Measurements from ENCODE around the gene PCMTD2.

DNA sequence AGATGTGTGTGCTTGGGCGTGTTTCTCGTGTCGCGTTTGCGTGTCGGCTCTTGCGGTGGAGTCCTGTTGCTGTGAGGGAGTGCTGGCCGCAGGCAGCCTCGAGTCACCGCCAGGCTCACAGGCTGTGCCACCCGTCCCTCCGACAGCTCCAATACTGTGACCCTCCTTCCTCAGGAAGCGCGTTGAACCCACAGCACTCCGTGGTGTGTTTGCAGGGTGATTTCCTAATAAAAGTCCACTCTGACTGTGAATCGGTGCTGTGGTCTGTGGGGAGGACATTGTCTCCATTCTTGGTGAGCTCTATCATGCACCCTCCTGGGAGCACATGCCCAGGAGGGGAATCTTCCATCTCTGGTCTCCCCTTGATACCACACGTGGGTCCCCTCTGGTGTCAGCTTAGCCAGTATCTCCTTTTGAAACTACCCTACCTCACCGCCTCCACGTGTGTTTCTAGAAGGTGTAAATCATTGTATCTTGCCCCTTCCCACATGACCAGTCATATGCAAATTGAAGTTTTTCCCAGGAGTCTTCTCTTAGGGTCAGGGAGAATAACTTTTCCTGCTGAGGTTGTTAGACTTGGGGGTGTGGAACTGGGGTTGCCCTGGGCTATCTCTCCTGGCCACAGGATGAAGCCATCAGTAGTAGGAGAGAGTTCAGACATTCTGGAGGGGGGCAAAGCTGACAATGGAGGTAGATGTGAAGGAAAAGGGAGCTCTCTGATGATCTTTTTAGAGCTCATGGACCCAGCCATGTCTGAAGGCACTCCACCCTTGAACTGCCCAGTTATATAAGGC is 13.3 kb upstream of the PCMTD2 start:
- TF ChIP-seq EZH2phosphoT487 (IDR thresholded peaks at IDR 0.05; ENCODE audit: borderline replicate concordance, low read depth, low read length): no peak
- TF ChIP-seq, protein P1, sequence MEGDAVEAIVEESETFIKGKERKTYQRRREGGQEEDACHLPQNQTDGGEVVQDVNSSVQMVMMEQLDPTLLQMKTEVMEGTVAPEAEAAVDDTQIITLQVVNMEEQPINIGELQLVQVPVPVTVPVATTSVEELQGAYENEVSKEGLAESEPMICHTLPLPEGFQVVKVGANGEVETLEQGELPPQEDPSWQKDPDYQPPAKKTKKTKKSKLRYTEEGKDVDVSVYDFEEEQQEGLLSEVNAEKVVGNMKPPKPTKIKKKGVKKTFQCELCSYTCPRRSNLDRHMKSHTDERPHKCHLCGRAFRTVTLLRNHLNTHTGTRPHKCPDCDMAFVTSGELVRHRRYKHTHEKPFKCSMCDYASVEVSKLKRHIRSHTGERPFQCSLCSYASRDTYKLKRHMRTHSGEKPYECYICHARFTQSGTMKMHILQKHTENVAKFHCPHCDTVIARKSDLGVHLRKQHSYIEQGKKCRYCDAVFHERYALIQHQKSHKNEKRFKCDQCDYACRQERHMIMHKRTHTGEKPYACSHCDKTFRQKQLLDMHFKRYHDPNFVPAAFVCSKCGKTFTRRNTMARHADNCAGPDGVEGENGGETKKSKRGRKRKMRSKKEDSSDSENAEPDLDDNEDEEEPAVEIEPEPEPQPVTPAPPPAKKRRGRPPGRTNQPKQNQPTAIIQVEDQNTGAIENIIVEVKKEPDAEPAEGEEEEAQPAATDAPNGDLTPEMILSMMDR (conservative IDR thresholded peaks at IDR 0.05; ENCODE audit: low read length): no peak

Data from OCI-LY7 (cell line).